ENCODE results near the gene HDAC4. TPM values are rescaled to one million over a fixed set of nuclear protein-coding genes. Genes with fewer than 3 reads are reported as not detected.
A peak's percentile ranks its signal among the peaks of the same experiment; 100 is the strongest.

The HDAC4 gene
- total RNA-seq, 1 experiment from 2014 or later: 44.4 TPM

GRCh38 chr2:239289545-239289944 lies 111.3 kb downstream of the HDAC4 start:
- DNase-seq (ENCODE audit: low spot score) (no peak), ATAC-seq (no peak)
- Mint-ChIP-seq H3K36me3 (no peaks in the 10 kb centered on the region), H3K9me3 (no peaks in the 10 kb centered on the region), H3K4me3 (no peak overlapping the region), H3K4me1 (peaks cover 88% of the 10 kb centered on the region), H3K27me3 (ENCODE audit: low read depth) (no peaks in the 10 kb centered on the region), H3K27ac (peak overlapping the region; percentile 93)
- TF ChIP-seq ZNF512 (CRISPR knock-in tag; IDR thresholded peaks at IDR 0.05; ENCODE audit: borderline replicate concordance): no peak
- no peak for TF ChIP-seq MXD4 (CRISPR knock-in tag; IDR thresholded peaks at IDR 0.05; ENCODE audit: borderline replicate concordance)
- no peak for TF ChIP-seq IRF1 (CRISPR knock-in tag; IDR thresholded peaks at IDR 0.05)
- no peak for TF ChIP-seq TEAD4 (CRISPR knock-in tag; IDR thresholded peaks at IDR 0.05)
- no peak for TF ChIP-seq ZNF396 (CRISPR knock-in tag; IDR thresholded peaks at IDR 0.05; ENCODE audit: borderline replicate concordance)
- no peak for TF ChIP-seq EMX1 (CRISPR knock-in tag; IDR thresholded peaks at IDR 0.05)
- no peak for TF ChIP-seq ZSCAN18 (CRISPR knock-in tag; IDR thresholded peaks at IDR 0.05)
- TF ChIP-seq ZNF232 (CRISPR knock-in tag; IDR thresholded peaks at IDR 0.05): no peak
- no peak for TF ChIP-seq OVOL2 (CRISPR knock-in tag; IDR thresholded peaks at IDR 0.05; ENCODE audit: borderline replicate concordance)
- TF ChIP-seq CTCF (IDR thresholded peaks at IDR 0.05): no peak
- TF ChIP-seq NFATC4 (CRISPR knock-in tag; IDR thresholded peaks at IDR 0.05): no peak
- no peak for TF ChIP-seq STAT6 (CRISPR knock-in tag; conservative IDR thresholded peaks at IDR 0.05; ENCODE audit: low read depth)
- TF ChIP-seq ATF3 (CRISPR knock-in tag; conservative IDR thresholded peaks at IDR 0.05): no peak
- no peak for TF ChIP-seq E2F4 (CRISPR knock-in tag; IDR thresholded peaks at IDR 0.05; ENCODE audit: borderline replicate concordance, low read depth)
- TF ChIP-seq PREB (CRISPR knock-in tag; IDR thresholded peaks at IDR 0.05; ENCODE audit: borderline replicate concordance): no peak
- no peak for TF ChIP-seq FOXK1 (CRISPR knock-in tag; IDR thresholded peaks at IDR 0.05)
- no peak for TF ChIP-seq MAX (CRISPR knock-in tag; IDR thresholded peaks at IDR 0.05)
- no peak for TF ChIP-seq TEAD1 (CRISPR knock-in tag; IDR thresholded peaks at IDR 0.05)
- ChIA-PET CTCF (no interaction called here), POLR2A (no interaction called here)

All from WTC11 (cell line).